COLO668 (cell line): Measurements from ENCODE around the gene PLPP2.

Experiments used
- DNase-seq: peaks from one replicate; lab custom pipeline; 2025; ENCODE audit not compliant: unreplicated experiment; lab: John Stamatoyannopoulos, UW

PLPP2 gene

DNA sequence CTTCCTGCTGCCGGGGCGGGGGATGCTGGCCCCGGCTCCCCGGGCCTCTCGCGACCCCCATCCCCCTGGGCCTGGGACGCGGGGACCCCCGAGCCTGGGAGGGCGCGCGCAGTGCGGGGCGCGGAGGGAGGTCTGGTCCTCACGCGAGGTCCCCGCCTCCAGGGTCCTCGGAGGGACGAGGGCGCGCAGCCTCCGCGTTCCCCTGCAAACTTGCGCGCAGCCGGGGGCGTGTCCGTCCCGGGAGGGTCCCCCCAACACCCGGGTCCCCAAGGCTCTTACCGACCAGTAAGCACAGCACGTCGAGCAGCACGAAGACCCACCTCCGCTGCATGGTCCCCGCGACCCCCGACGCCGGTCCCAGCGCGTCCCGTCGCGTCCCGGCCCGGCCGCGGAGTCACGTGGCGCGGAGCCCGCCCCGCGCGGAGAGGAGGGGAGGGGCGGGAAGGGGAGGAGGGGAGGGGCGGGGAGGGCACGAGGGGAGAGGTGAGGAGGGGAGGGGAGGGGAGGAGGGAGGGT is at the start of gene PLPP2:
Gene PLPP2 (minus strand): TSS at position 398 of the 516 bp plus-strand sequence. CDS start 67 bp downstream, at position 331.
- peak; percentile 51 for DNase-seq

DNA sequence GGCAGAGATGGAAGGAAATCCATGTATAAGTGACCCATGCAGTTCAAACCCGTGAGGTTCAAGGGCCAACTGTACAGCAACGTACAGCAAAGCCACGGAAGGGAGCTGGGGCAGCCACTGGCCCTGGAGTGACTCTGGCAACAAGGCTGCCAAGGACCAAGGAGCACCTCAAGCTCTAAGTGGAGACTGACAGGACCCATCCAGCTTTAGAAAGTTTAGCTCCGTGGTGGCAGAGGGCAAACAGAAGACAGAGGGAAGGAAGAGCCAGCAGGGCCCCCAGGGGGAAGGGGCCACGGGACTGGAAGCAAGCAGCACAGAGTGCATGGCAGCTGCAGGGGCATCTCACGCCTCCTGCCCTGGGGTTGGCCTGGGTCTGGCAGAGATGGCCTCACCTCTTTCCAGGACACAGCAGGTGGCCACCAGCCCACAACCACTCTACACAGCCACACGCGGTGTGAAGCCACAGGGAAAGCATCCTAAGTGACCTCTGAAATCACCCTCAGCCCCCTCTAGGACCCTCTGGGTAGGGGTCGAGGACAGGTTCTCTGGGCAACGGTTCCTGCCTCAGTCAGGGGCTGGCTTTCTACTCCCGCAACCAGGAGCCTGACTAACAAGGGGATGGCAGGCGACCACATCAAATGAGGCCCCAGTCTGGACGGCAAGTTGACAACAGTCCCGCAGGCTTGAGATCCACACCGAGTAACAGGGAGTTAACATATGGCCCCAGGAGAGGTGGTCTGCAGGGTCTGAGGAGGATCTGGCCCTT is 49.6 kb upstream of the PLPP2 start:
- no peak for DNase-seq

DNA sequence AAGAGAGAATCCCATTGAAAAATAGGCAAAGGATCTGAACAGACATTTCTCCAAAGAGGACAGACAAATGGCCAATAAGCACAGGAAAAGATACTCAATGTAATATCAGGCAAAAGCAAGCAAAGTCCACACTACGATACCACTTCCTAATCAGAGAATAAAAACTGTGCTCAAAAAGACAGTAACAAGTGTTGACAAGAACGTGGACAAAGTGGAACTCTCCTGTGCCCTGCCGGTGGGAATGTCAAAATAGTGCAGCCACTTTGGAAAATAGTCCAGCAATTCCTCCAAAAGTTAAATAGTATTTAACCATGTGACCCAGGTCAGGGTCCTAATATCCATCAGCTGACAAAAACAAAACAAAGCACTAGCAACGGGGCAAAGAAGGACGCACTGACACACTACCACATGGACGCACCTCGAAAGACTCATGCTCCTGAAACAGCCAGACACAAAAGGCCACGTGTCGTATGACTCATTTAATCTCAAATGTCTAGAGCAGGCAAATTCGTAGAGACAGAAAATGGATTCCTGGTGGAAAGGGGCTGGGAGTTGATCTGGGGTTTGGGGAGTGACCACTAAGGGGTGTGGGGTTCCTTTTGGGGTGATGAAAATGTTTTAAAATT is 48.2 kb upstream of the PLPP2 start:
- DNase-seq = no peak

DNA sequence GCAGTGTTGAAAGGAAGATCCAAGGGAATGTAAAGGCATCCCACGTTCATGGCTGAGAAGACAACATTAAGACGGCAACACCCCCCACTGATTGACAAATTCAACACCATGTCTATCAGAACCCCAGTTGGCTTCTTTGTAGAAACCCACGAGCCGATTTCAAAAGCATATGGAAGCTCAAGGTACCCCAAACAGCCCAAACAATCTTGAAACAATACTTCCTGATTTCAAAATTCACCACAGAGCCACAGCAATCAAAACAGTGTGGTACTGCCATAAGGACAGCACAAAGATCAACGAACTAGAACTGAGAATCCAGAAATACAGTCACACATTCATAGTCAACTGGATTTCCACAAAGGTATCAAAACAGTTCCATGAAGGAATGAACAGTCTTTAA is 47.2 kb upstream of the PLPP2 start:
- no peak for DNase-seq

DNA sequence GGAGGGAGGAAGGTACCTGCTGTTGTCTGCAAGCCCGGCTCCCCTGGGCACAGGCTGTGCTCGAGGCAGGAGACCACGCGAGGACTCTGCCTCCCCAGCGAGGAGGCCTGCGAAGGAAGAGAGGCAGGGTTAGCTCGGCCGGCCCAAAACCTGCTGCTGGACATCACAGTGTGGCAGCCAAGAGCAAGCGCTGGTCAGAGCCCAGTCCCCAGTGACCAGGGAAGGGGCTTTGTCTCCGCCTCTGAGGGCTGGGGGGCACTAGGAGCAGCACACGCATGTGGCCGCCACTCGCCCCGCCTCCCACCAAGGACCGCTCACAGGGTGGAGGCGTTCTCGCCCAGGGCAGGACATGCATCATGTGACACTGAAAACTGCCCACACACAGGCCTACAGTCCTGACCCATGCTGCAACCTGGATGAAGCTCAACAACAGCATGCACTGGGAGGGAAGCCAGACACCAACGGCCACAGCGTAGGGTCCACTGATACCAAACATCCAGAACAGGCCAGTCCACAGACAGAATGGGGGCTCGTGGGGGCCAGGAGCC is 44.9 kb upstream of the PLPP2 start:
- DNase-seq = no peak

DNA sequence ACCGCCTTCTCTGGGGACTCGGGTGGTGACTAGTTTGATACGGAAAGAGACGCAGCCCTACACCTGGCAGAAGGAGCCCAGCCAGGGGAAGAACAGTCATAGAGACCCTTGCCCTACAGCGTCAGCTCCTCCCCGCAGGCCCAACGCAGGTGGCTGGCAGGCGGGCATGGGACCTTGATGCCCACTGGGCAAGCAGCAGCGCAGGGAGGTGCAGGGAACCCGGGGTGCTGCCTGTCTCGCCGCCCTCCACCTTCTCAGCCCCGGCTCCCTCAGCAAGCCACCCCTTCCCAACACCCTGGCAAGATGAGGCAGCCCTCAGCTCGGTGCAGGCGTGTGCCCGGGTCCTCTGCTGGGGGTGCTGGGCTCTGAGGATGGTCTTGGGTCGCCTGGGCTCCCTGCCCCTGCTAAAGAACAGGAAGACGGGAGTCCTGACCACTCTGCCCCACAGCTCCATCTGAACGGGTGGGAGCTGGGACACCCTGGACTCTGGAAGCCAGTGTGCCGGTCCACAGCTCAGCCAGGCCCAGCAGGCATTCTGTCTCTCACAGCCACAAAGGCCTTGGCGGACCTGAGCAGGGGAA is 44.4 kb upstream of the PLPP2 start:
- no peak for DNase-seq

DNA sequence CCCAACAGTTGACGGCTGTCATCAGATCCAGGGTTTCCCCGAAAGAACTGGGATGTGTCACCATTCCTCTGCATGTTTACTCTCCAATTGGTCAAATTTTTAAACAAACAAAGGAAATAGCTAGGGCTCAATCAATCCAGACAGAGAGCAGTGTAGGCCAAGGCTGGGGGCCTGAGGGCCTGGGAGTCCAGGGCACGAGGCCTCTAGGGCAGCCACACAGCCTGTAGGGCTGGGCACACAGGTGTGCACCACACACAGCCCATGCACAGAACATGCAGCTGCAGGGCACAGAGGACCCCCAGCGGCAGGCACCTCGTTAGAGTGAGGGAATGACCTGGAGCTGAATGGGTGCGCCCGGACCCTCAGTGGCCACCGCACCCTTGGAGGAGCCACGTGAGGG is 43.9 kb upstream of the PLPP2 start:
- DNase-seq = no peak

DNA sequence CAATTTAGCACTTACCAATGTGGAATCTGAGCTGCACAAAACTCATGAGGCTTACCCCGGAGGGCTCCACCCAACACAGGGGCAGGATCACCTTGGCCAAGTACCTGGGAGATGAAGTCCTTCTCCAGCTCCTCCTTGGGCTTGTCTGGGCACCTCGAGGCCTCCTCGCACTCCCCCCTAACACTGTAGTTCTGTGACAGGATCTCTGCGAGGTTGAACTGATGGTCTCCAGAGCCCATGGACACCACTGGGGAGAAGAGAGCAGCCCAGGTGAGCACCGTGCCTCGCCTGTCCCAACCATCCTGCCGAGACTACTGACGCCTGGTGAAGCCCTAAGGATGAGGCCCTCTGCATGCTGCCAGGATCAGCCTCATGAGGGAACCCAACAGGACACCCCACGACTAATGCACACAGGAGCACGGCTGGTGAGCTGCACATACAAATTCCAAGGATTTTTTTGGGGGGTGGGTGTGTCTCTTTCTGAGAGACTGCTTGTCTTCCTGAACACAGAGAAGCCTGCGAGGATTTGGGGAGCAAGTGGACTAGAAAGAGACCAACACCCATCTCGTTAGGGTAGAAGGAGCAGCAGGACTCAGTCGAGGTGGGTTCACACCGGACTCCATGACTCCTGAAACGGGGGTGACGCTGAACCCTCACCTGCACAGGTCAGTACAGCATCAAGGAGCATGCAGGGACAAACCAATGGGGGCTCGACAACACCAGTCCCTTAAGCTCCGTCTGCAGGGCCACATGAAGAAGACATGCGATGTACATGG is 43.3 kb upstream of the PLPP2 start:
- DNase-seq = no peak

DNA sequence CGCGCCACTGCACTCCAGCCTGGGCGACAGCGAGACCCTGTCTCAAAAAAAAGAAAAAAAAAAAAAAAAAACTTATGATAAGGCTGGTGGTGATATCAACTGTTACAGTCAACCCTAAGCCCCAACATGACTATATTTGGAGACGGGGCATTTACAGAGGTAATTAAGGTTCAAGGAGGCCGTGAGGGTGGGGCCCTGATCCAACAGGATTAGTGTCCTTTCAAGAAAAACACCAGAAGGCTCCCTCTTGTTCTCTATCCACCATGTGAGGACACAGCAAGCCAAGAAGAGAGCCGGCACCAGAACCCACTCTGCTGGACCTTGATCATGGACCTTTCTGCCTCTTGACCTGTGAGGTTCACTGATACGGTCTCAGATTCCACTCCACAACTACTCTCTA is 39.3 kb upstream of the PLPP2 start:
- no peak for DNase-seq

DNA sequence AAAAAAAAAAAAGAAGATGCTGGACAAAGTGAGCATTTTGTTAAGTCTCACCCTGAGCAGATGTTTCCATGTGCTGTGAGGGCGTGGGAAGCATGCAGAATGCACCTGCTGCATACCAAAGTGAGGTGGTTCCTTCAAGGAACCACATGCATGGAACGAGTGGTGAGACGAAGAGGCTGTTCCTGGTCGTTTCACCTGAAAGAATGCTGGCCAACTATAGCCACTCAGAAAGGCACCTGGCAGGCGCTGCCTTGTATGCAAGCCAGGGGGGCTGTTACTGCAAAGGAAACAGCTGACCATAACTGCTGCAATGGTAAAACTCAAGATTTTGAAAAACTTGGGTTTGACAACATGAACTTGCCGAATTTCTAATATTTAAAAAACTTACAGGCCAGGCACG is 38.7 kb upstream of the PLPP2 start:
- no peak for DNase-seq

DNA sequence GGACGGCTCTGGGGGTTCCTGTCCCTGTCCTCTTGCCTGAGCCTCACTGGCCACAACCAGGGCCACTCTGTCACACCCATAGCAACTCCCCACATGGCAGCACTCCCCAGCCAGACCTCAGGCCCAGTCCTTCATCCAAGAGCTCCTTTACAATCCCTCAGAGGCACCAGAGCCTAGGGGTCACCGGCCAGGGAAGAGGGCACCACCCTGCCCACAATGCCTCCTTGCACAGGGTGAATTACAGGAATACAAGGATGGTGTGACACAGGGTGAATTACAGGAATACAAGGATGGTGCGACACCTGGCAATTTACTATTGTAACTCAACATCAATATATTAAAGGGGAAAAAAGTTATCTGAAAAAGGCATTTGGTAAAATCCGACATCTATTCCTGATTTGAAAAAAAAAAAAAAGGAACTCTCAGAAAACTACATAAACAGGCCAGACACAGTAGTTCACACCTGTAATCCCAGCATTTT is 36.9 kb upstream of the PLPP2 start:
- no peak for DNase-seq

DNA sequence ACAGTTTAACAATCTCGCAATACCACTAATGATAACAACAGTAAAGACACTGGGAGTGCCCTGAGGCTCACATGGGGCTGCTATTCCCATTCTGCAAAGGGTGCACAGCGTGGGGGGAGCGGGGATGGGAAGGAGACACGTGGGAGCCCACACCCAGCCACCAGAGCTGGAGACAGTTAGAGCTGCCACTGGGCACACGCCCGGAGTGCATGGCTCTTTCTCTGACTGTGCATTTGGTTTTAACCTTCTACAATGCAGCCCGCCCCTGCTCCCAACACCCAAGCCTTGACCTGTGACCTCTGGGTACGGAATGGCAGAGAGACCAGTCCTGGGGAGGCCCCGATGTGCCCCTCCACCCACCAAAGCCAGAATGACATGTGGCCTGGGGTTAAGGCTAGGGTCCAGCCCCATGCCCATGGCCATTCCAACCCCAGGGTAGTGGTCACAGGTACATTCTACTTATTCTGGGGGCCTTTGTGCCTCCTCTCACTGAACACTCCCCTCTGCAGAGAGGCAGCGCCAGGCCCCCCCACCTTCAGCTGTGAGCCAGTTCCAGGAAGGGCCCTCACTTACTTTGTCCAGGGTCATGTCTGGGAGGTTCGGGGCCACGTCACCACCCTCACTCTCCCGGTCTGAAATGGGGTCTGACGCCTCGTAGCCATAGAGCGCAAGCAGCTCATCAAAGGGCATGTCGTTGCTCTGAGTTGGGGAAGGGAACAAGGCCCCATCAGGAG is 36.3 kb upstream of the PLPP2 start:
- DNase-seq = no peak

DNA sequence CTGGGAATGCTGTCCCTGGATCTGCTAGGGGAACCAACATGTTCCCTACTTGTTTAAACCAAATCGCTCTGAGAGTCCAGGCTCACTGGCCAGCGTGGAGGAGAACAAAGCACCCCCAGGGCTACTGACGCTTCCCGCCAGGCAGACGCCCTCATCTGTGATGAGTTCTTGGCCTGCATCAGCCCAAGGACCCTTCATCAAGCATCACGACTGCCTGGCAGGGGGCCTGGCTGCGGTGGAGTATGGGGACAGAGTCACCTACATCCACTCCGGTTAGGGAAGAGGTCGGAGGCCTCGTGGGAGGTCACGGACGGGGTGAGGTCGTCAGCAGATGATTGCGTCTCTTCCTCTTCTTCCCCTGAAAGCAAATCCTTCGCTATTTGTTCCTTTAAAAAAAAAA is 35.7 kb upstream of the PLPP2 start:
- no peak for DNase-seq

DNA sequence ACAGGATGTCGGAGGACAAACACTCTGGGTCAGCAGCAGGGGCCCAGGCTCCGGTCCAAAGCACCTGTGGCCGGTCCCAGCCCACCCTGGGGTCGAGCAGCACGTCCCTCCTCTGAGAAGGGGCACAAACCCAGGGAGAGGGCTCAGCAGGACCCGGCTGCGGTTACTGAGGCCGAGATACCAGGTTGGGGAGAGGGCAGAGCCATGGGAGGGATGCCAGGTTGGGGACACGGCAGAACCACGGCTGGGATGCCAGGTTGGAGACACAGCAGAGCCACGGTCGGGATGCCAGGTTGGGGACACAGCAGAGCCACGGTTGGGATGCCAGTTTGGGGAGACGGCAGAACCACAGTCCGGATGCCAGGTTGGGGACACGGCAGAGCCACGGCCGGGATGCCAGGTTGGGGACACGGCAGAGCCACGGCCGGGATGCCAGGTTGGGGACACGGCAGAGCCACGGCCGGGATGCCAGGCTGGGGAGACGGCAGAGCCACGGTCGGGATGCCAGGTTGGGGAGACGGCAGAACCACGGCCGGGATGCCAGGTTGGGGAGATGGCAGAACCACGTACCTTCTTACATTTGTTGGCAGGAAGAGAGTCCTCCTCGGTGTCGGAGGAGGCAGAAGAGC is 34.8 kb upstream of the PLPP2 start:
- DNase-seq = no peak

DNA sequence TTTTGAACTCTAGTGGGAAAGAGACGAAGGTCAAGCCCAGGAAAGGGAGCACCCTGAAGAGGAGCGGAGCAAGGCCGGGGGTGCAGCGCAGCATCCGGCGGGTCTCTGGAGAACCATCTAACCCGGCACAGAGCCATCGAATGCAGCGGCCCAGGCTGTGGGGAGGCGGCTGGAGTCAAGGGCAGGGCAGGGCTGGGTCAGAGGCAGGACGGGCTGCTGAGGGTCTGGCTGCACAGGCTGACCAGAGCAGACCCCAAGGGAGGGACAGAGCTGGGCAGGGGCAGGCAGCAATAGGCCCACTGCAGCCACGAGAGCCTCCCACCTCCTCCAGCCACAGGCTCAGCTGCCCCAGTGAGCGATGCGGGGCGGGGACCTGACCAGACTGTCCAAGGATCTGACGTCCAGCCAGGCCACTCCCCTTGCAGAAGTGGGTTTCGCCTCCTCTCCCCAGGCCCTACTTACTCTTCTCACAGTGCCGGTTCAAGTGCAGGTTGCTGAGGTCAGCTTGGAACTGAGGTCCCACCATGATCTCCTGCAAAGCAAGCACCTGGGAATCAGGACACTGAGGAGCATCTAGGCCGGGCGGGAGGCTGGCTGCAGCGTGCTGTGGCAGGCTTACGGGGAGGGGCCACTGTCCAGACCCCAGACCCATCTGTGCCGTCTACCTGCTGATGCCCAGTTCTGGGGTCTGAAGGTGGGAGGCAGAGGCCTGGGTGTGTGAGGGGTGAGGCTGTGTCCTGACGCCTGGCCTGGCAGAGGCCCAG is 34.2 kb upstream of the PLPP2 start:
- no peak for DNase-seq

DNA sequence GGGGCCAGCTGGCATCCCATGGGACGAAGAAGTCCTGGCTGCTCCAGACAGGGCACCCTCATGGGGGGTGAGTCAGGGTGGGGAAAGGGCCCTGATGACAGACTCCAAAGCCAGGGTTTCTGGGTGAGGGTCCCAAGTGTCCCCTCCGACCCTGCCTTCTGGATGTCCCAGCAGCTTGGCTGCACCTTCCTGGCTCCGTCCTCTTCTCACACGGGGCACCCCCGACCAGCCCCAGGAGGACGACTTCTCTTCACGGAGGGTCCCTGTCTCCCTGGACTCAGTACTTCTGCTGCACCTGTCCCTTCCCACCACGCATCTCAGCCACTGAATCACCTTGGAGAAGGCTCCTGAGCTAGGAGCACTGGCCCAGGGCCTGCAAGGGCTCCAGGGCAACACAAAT is 33.5 kb upstream of the PLPP2 start:
- no peak for DNase-seq

DNA sequence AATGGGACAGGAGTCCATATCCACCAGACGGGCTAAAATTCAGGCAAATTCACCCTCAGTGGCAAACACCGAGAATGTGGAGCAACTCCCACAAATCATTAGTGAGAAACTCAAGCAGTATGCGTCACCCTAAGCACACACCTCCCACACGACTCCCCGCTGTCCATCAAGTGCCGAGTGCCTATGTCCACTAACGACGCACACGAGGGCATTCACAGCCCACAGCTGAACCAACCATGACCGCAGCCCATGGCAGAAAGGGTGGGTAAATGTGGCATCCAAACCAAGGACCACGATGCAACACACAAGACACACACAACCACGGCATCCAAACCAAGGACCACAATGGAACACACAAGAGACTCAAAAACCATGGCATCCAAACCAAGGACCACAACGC is 31.4 kb upstream of the PLPP2 start:
- no peak for DNase-seq

DNA sequence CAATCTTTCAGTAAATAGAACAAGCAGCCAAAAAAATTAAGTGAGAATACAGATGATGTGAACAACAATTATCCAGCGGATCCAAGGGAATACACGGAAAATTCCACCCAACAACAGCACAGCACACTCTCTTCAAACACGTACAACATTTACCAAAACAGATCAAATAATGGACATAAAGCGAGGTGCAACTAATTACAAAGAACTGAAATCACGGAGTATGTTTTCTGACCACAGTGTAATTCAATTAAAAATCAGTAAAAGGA is 27.2 kb upstream of the PLPP2 start:
- DNase-seq = no peak

DNA sequence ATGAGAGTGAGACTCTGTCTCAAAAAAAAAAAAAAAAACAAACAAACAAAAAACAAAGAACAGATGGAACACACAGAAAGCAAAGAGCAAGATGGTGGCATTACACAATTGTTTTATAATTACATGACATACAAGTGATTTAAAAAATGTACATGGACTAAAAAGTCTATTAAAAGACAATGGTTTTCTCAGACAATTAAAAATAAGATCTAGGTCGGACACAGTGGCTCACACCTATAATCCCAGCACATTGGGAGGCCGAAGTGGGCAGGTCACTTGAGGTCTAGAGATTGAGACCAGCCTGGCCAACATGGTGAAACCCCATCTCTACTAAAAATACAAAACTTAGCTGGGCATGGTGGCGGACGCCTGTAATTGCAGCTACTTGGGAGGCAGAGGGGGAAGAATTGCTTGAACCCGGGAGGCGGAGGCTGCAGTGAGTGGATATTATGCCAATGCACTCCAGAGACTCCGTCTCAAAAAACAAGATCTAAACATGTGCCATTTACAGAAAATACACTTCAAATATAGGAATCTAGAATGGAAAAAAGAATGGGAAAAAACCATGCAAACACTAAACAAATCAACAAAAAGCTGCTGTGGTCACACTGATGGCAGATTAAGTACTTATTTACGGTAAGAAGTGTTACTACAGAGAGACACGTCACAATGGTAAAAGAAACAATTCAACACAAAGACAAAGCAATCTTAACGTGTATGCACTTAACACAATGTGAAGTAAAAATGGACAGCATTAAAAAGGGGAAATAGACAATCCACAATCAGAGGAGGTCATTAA is 26.7 kb upstream of the PLPP2 start:
- no peak for DNase-seq
